HG03135 (cell line): Measurements from ENCODE around the gene MRPL9.

Experiments used
- ATAC-seq: cut with Tn5 transposase; IDR thresholded peaks from one replicate; pipeline ENCODE4 v1.9.1; 2021; ENCODE audit warnings: mild to moderate bottlenecking, moderate library complexity; ENCODE audit not compliant: unreplicated experiment

The MRPL9 gene

DNA sequence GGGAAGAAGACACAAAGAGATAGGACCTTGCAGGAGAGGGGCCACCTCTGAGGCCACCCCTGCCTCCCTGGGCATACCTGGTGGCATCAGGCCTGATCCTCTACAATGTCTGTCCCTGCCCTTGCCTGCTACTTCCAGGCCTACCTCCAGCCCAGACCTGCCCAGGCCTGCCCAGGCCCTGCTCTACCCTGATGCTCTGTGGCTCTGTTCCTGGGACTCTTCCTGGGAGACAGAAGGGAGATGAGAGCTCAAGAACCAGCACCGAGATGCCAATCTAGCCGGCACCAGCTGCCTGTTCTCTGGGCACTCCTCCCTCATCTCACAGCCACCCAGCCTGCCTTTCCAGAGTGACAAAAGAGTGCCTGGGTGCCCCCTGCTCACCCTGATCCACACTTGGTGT, 49.4 kb downstream of the MRPL9 start:
- no peak for ATAC-seq

DNA sequence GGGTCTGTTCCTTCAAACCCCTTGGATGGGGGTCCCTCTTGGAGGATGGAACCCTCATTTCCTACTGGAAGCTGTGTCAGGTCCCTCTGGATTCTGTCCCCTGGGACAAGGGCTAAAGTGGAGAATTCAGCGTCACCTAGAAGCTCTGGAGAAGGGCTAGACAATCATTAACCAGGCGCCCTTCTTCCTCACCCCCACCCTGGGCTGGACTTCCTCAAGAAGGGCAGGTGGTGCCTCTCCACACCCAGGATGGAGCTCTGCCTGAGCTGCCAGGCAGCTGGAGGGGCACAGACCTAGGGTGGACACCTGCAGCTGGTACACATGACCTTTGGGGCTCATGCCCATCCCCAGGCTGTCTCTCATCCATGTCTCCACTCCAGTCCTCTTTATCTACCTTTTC, 50.3 kb downstream of the MRPL9 start:
- ATAC-seq: no peak

DNA sequence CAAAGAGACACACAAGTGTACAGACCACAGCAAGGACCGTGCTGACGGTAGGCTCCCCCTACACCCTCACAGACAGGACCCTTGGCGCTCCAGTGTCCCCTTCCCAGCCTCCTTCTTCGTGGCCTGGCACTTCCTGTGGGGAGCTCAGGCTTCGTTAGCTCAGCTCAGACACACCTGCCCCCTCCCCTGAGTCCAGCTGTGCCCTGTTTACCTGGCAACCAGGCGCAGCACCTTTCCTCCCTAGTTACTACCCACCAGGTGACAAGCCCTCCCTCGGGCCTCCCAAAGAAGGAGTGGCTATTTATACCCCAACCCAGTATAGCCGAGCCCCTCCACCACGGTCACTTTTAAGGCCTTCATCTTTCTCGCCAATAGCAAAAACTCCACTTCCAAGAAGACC, 51.3 kb downstream of the MRPL9 start:
- no peak for ATAC-seq

DNA sequence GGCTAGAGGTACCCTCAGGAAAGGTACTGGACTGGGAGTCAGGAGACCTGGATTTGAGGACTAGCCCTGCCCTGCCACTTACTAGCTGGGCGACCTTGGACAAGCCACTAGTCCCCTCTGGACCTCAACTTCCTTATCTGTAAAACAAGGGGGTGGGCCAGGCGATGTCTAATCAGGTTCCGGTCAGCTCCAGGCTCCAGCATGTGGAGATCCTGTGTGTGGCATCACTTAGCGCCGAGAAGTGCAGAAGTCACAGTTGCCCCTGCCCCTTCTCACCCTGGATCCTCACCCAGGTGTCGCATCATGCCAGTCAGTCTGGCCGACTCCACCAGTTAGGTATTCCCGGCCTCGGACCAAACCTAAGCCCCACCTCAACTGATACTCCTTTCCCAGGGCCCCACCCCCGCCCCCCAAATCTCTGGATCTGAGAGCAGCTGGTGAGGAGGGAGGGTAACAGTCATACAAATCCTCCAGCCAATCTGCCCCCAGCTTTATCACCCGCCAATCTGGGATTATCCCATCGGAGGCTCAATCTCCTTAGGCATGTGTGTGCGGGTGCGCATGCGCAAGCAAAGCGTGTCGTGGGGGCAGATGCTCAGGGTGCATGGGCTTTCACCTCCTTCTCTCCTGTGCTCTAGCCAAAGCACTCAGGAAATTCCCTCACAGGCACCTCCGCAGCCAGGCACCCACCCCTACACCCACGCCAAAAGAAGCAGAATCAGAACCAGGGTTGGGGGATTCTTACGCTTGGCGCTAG, 52.1 kb downstream of the MRPL9 start:
- ATAC-seq: no peak

DNA sequence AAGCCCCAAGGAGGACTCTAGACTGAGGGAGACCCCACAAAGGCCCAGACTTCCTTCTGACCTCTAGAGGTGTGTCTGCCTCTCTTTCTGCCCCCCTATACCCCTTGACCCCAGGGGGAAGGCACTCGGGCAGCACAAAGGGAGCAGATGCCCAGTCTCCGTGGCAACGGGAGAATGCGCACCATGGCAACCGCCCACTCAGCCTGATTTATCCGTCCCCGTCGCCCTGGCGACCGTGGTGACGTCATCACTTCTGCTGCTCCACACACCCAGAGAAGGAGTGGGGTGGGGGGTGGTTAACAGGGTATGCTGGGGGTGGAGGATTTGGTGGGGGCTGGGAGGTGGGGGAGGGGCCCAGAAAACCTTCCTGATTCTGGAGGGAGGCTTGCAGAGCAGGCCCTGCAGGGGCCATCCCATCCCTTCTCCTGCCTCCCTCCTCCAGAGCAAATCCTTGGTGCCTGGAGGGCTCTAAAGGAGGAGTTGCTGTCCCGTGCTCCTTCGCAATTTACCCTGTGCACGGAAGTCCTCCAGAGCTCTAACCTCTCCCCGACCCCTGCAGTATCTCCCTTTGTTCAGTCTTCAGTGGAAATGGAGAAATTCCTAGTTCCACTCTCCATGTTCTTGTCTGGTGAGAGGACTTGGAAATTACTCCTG, 53.0 kb downstream of the MRPL9 start:
- ATAC-seq: no peak
